HepG2 (cell line): Measurements from ENCODE around the gene CHCT1. TPM values are rescaled to one million over a fixed set of nuclear protein-coding genes. Genes with fewer than 3 reads are reported as not detected.

ENCODE experiments used
- ATF7-NPFF ChIP-seq: sonication (generic); formaldehyde crosslinking; IDR thresholded peaks from 2 replicates; pipeline ENCODE4 v1.8.1; 2023; ENCODE audit warnings: mild to moderate bottlenecking, low read depth, missing genetic modification reagents, moderate library complexity
- BHLHE40 ChIP-seq: IDR thresholded peaks from 2 replicates; pipeline ENCODE4 v1.6.1; 2011; ENCODE audit warnings: low read length, improper control_type of control experiment
- GATA4 ChIP-seq: sonication (generic); IDR thresholded peaks from 2 replicates; pipeline ENCODE4 v1.6.1; 2016; ENCODE audit warnings: antibody characterized with exemption, low read depth, borderline replicate concordance
- IRF2 ChIP-seq: IDR thresholded peaks from 2 replicates; pipeline ENCODE4 v1.6.1; 2018; ENCODE audit warnings: missing genetic modification reagents, missing compliant biosample characterization
- KLF12 ChIP-seq: sonication (generic); formaldehyde crosslinking; IDR thresholded peaks from 2 replicates; pipeline ENCODE4 v1.4.0; 2020; ENCODE audit warnings: missing genetic modification reagents, borderline replicate concordance
- MAFF ChIP-seq: IDR thresholded peaks from 2 replicates; pipeline ENCODE4 v1.6.1; 2011; ENCODE audit warnings: low read depth, low read length, improper control_type of control experiment
- SIN3B ChIP-seq: fragments of 150-350 bp; IDR thresholded peaks from 2 replicates; pipeline ENCODE4 v1.6.1; 2014; ENCODE audit warnings: low read length
- SIX1 ChIP-seq: sonication (generic); formaldehyde crosslinking; IDR thresholded peaks from 2 replicates; pipeline ENCODE4 v1.4.0; 2020; ENCODE audit warnings: missing genetic modification reagents, borderline replicate concordance
- SOX6 ChIP-seq, 2 experiments: fragments of 450-650 bp in 1 of 2; sonication (generic) in 1 of 2; formaldehyde crosslinking in 1 of 2; IDR thresholded peaks; 2 replicates each; pipeline versions ENCODE4 v1.4.0 to v1.6.1; 2017 to 2020; ENCODE audit warnings: antibody characterized with exemption in 1 of 2, mild to moderate bottlenecking in 1 of 2, missing genetic modification reagents in 1 of 2
- U2AF2 ChIP-seq: fragments of 200-400 bp; formaldehyde crosslinking; IDR thresholded peaks from 2 replicates; pipeline ENCODE4 v1.6.1; 2017; ENCODE audit warnings: low read depth, mild to moderate bottlenecking, low read length
- ZFP36L1 ChIP-seq: sonication (generic); formaldehyde crosslinking; IDR thresholded peaks from 2 replicates; pipeline ENCODE4 v1.8.0; 2022; ENCODE audit warnings: mild to moderate bottlenecking, missing genetic modification reagents, moderate library complexity
- ZKSCAN5 ChIP-seq: sonication (generic); formaldehyde crosslinking; IDR thresholded peaks from 2 replicates; pipeline ENCODE4 v1.5.1; 2020; ENCODE audit warnings: mild to moderate bottlenecking, missing genetic modification reagents
- ZNF256 ChIP-seq: sonication (generic); formaldehyde crosslinking; conservative IDR thresholded peaks from 2 replicates; pipeline ENCODE4 v1.4.0; 2020; ENCODE audit warnings: missing genetic modification reagents
- ZNF329 ChIP-seq: sonication (generic); formaldehyde crosslinking; IDR thresholded peaks from 2 replicates; pipeline ENCODE4 v1.9.0; 2021; ENCODE audit warnings: low read depth, mild to moderate bottlenecking, missing genetic modification reagents
- ZNF569 ChIP-seq: sonication (generic); formaldehyde crosslinking; IDR thresholded peaks from 2 replicates; pipeline ENCODE4 v1.5.0; 2020; ENCODE audit warnings: mild to moderate bottlenecking, missing genetic modification reagents, moderate library complexity, borderline replicate concordance
- ZNF577 ChIP-seq: sonication (generic); formaldehyde crosslinking; IDR thresholded peaks from 2 replicates; pipeline ENCODE4 v1.4.0; 2020; ENCODE audit warnings: mild to moderate bottlenecking, low read depth, missing genetic modification reagents, borderline replicate concordance
- ZNF644 ChIP-seq: IDR thresholded peaks from 2 replicates; pipeline ENCODE4 v1.6.1; 2016; ENCODE audit warnings: low read depth
- ZNF766 ChIP-seq: sonication (generic); formaldehyde crosslinking; IDR thresholded peaks from 2 replicates; pipeline ENCODE4 v1.5.0; 2020; ENCODE audit warnings: missing genetic modification reagents, borderline replicate concordance
- ZSCAN22 ChIP-seq: sonication (generic); formaldehyde crosslinking; IDR thresholded peaks from 2 replicates; pipeline ENCODE4 v1.4.0; 2020; ENCODE audit warnings: mild to moderate bottlenecking, missing genetic modification reagents
- polyA plus RNA-seq, 8 experiments: library from polyadenylated mRNA; depleted of rRNA in 3 of 8; stranded (reverse) in 7 of 8; unstranded in 1 of 8; fragments of >200 nt; fragmentation: Illumina TruSeq in 4 of 8; extraction: Trizol in 4 of 8; gene quantifications; 2 replicates each; pipeline versions ENCODE4 v1.2.1 to v1.2.3, GENCODE V29; 2011 to 2016; ENCODE audit warnings: low read depth in 4 of 8, missing spikeins in 1 of 8, mixed read lengths in 1 of 8; ENCODE audit not compliant: insufficient read depth in 1 of 8
- total RNA-seq, 5 experiments: library from RNA; depleted of rRNA; stranded (reverse); fragments of >200 nt; fragmentation: Illumina TruSeq; extraction: Trizol; gene quantifications; 2 replicates each; pipeline ENCODE4 v1.2.3, GENCODE V29; 2016; ENCODE audit warnings: low read depth in 1 of 5
- TF ChIP-seq, protein P1 (sequence below): sonication (generic); formaldehyde crosslinking; IDR thresholded peaks from 2 replicates; pipeline ENCODE4 v1.5.1; 2020; ENCODE audit warnings: mild to moderate bottlenecking, missing genetic modification reagents
- TF ChIP-seq, protein P2 (sequence below), 2 experiments: sonication (generic) in 1 of 2; formaldehyde crosslinking in 1 of 2; IDR thresholded peaks; 2 replicates each; pipeline versions ENCODE4 v1.6.1 to v1.9.0; 2014 to 2022; ENCODE audit warnings: antibody characterized with exemption in 1 of 2, borderline replicate concordance in 1 of 2, inconsistent platforms in 1 of 2, low read depth in 1 of 2, missing genetic modification reagents in 1 of 2

The CHCT1 gene
- total and polyA plus RNA-seq, 2 of the 13 experiments (the other 11 are each of a cell fraction or from before 2014, with no cell fraction given), result not detected

DNA sequence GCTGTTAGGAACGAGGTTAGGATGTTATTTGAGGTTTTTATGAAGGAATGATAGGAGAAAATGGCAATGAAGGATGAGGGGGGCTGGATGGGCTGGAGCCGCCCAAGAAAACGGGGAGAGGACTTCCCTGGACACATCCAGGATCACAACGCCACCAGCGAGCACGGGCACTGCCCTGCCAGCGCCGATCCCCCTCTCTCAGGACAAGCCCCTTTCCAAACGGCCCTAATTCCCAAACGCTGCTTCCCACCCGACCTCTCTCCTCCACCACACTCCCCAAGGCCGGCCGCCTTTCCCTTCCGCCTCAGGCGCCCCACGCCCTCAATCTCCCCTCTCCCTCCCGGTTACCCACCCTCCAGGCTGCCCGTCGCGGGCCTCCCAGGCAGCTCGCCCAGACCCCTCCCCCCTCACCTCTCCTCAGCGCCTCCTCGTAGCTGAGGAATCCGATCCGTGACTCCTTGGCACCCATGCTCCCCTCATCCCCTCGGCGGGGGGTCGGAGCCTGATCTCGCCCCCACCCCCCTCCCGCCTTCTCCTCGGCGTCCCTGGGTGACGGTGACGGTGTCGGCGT lies 30.7 kb upstream of the CHCT1 start (continued):
- TF ChIP-seq U2AF2 (no peak), ZNF256 (CRISPR knock-in tag) (no peak), KLF12 (CRISPR knock-in tag) (no peak), ZNF766 (no peak), ZNF329 (CRISPR knock-in tag) (no peak), ATF7-NPFF (CRISPR knock-in tag) (0 out of 2 replicates have a peak, but pooled peaks have one; percentile 18), GATA4 (no peak), BHLHE40 (no peak), ZNF644 (peak; percentile 6; the same call in 1 of the 2 replicates), ZSCAN22 (CRISPR knock-in tag) (0 out of 2 replicates have a peak, but pooled peaks have one; percentile 39), ZNF577 (no peak), SIN3B (no peak), MAFF (no peak), ZKSCAN5 (no peak), IRF2 (CRISPR knock-in tag) (peak; percentile 10; the same call in 1 of the 2 replicates), ZNF569 (CRISPR knock-in tag) (no peak), ZFP36L1 (CRISPR knock-in tag) (no peak), SIX1 (CRISPR knock-in tag) (no peak), SOX6 (IDR thresholded peaks at IDR 0.05) (no peak), SOX6 (CRISPR knock-in tag; IDR thresholded peaks at IDR 0.05) (no peak)
- TF ChIP-seq, protein P1, sequence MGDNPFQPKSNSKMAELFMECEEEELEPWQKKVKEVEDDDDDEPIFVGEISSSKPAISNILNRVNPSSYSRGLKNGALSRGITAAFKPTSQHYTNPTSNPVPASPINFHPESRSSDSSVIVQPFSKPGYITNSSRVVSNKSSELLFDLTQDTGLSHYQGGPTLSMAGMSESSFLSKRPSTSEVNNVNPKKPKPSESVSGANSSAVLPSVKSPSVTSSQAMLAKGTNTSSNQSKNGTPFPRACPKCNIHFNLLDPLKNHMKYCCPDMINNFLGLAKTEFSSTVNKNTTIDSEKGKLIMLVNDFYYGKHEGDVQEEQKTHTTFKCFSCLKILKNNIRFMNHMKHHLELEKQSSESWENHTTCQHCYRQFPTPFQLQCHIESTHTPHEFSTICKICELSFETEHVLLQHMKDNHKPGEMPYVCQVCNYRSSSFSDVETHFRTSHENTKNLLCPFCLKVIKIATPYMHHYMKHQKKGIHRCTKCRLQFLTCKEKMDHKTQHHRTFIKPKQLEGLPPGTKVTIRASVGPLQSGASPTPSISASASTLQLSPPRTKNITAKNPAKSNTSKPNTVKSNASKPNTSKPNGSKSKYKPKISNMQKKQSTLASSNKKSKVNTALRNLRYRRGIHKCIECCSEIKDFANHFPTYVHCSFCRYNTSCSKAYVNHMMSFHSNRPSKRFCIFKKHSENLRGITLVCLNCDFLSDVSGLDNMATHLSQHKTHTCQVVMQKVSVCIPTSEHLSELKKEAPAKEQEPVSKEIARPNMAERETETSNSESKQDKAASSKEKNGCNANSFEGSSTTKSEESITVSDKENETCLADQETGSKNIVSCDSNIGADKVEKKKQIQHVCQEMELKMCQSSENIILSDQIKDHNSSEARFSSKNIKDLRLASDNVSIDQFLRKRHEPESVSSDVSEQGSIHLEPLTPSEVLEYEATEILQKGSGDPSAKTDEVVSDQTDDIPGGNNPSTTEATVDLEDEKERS (CRISPR knock-in tag), result 0 out of 2 replicates have a peak, but pooled peaks have one; percentile 13
- TF ChIP-seq, protein P2, sequence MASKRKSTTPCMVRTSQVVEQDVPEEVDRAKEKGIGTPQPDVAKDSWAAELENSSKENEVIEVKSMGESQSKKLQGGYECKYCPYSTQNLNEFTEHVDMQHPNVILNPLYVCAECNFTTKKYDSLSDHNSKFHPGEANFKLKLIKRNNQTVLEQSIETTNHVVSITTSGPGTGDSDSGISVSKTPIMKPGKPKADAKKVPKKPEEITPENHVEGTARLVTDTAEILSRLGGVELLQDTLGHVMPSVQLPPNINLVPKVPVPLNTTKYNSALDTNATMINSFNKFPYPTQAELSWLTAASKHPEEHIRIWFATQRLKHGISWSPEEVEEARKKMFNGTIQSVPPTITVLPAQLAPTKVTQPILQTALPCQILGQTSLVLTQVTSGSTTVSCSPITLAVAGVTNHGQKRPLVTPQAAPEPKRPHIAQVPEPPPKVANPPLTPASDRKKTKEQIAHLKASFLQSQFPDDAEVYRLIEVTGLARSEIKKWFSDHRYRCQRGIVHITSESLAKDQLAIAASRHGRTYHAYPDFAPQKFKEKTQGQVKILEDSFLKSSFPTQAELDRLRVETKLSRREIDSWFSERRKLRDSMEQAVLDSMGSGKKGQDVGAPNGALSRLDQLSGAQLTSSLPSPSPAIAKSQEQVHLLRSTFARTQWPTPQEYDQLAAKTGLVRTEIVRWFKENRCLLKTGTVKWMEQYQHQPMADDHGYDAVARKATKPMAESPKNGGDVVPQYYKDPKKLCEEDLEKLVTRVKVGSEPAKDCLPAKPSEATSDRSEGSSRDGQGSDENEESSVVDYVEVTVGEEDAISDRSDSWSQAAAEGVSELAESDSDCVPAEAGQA (IDR thresholded peaks at IDR 0.05; ENCODE audit: low read depth), result no peak
- TF ChIP-seq, protein P2 (CRISPR knock-in tag; IDR thresholded peaks at IDR 0.05; ENCODE audit: borderline replicate concordance), result no peak
